ENCODE measurements around the gene SDHA.

GRCh38 chr5:203246-203930, 14.7 kb upstream of the SDHA start:
- TF ChIP-seq CTCF (IDR thresholded peaks at IDR 0.05), result no peak
- no peak for TF ChIP-seq ZFX (IDR thresholded peaks at IDR 0.05; ENCODE audit: borderline replicate concordance)

Data from 22Rv1 (cell line).